H1 (cell line): ENCODE results near the gene ZNF581.

Experiments used
- CTCF ChIP-seq, 3 experiments: IDR thresholded peaks; 1 replicate in 2 of 3; 2 replicates in 1 of 3; pipeline versions ENCODE4 v1.5.1 to v1.6.1; 2011; ENCODE audit warnings: low read length in 3 of 3, mild to moderate bottlenecking in 3 of 3, inconsistent platforms in 2 of 3, low read depth in 1 of 3, moderate library complexity in 1 of 3; ENCODE audit not compliant: insufficient read depth in 1 of 3; ENCODE audit errors: control extremely low read depth in 1 of 3
- EP300 ChIP-seq, 2 experiments: IDR thresholded peaks; 1 replicate in 1 of 2; 2 replicates in 1 of 2; pipeline ENCODE4 v1.6.1; 2011 to 2012; ENCODE audit warnings: low read depth in 2 of 2, low read length in 2 of 2, mild to moderate bottlenecking in 2 of 2, borderline replicate concordance in 1 of 2, inconsistent platforms in 1 of 2, moderate library complexity in 1 of 2
- HDAC2 ChIP-seq, 2 experiments: fragments of 300-600 bp in 1 of 2; sonication (generic) in 1 of 2; IDR thresholded peaks; 2 replicates each; pipeline ENCODE4 v1.6.1; 2011 to 2012; ENCODE audit warnings: low read depth in 2 of 2, low read length in 2 of 2, mild to moderate bottlenecking in 2 of 2, moderate library complexity in 2 of 2, borderline replicate concordance in 1 of 2, inconsistent platforms in 1 of 2
- YY1 ChIP-seq: IDR thresholded peaks from 2 replicates; pipeline ENCODE4 v1.6.1; 2011; ENCODE audit warnings: low read depth, mild to moderate bottlenecking, low read length

- TF ChIP-seq YY1 (no peak), CTCF (IDR thresholded peaks at IDR 0.05; ENCODE audit: control extremely low read depth in 1 of 3, insufficient read depth in 1 of 3, low read depth in 1 of 3, low read length in 3 of 3) (no peak), EP300 (IDR thresholded peaks at IDR 0.05; ENCODE audit: borderline replicate concordance in 1 of 2, low read depth in 2 of 2, low read length in 2 of 2) (no peak), HDAC2 (IDR thresholded peaks at IDR 0.05; ENCODE audit: borderline replicate concordance in 1 of 2, low read depth in 2 of 2, low read length in 2 of 2) (no peak)
These were observed 47.5 kb downstream of the ZNF581 start for GRCh38 chr19:55690769-55691545.
